Left kidney (tissue), 2 donors: ENCODE measurements around the gene SNTB2. TPM values are rescaled to one million over a fixed set of nuclear protein-coding genes. Genes with fewer than 3 reads are reported as not detected.

Experiments
- DNase-seq: peaks from one replicate; pipeline ENCODE4 v3.0.0-alpha.2; 2013
- polyA plus RNA-seq: library from polyadenylated mRNA; unstranded; fragments of 120-200 nt; gene quantifications from one replicate; pipeline ENCODE4 v1.2.1, GENCODE V29; 2013; ENCODE audit not compliant: insufficient read length

SNTB2 gene
- polyA plus RNA-seq, 1 donor = 14.8 TPM

GRCh38 chr16:69340095-69340644, 153.2 kb downstream of the SNTB2 start:
- DNase-seq = no peak

- DNase-seq = no peak
Observed at GRCh38 chr16:69344171-69344570, 157.2 kb downstream of the SNTB2 start.

- no peak for DNase-seq
Observed at GRCh38 chr16:69345923-69346322, 159.0 kb downstream of the SNTB2 start.

GRCh38 chr16:69346683-69347082, 159.7 kb downstream of the SNTB2 start:
- no peak for DNase-seq

GRCh38 chr16:69348222-69348621, 161.3 kb downstream of the SNTB2 start:
- DNase-seq = no peak

DNA sequence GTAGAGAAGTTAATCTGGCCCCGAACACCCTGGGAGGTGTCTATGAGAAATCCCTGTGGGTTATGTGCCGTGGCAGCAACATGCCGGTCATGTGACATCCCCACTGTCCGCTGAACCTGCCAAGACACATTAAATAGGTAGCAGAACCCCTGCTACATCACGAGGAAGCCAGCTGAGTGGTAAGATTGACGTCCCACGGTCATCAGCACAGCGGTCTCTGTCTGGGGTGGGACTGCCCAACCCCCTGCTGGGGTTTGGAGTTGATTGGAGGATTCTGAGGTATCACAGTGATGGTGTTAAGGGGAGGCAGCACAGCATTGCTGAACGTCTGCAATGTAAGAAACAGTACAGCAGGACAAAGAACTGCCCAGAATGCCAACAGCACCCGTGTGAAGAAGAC, 162.6 kb downstream of the SNTB2 start:
- DNase-seq = no peak

DNA sequence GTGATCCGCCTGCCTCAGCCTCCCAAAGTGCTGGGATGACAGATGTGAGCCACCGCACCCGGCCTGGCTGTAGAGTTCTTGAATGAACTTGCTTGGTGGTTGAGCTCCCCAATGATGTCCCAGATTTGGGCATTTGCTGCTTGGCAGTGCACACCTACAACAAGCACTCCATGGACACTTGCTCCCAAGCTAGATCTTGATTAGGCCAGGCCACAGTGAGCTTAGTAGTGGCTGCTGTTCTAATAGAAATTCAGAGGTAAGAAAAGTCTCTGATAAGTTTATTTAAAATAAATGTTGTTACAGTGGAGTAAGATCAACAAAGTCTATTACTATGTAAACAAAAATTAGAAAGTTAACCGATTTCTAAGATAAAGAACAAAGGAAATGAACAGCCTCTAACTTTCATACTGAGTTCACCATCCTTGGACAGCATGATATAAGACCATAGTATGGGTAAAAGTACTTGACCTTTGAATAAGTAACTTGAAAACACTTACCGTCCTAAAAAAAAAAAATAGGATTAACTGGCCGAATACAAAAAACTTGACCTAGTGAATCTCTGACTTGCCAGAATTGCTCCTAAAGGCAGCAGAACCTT, 163.7 kb downstream of the SNTB2 start:
- DNase-seq = no peak

DNA sequence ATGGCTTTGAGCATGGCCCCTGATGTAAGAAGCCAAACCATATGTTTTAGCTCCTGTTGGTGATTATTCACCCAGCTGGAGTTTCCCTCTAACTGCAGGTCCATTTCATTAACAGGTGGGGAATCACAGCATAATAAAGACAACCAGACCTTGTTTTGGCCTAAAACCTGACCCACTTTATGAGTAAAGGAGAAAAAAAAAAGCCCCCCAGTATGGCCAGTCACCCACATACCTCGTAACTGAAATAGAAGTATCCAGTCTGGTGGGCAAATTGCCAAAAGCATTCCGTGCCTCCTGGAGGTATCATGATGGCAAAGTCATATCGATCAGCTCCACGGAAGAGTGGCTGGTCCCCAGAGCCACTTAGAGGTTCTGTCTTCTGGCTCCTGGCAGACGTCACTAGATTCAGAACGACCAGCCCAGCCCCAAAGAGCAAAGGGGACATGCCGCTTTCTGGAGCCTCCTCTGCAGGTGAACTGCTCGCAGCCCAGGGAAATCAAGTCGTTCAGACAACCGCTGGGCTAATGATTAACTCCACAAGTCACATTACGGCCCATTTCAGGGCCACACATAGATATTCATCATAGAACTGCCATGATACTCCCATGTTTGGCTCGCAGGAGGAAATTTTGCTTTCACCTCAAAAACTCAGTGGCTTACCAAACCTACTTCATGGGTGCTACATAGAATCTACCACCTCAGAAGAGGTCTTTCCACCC, 164.5 kb downstream of the SNTB2 start, which contains the start of gene TMED6:
TMED6 (minus strand) TSS at position 478 of the 719 bp plus-strand sequence; CDS start at position 445, 33 bp downstream.
- no peak for DNase-seq

Other genes starting within 250 kb of the SNTB2 start
- 4.2 TPM for gene HAS3, start 81.5 kb upstream of the SNTB2 start, polyA plus RNA-seq
- gene CHTF8, start 54.6 kb upstream of the SNTB2 start, polyA plus RNA-seq = 158 TPM
- gene UTP4, start 54.5 kb upstream of the SNTB2 start, polyA plus RNA-seq = 64.8 TPM
- 52.9 TPM for gene VPS4A, start 124.2 kb downstream of the SNTB2 start, polyA plus RNA-seq
- gene PDF, start 143.4 kb downstream of the SNTB2 start, polyA plus RNA-seq = 2.9 TPM
- 39.5 TPM for gene COG8, start 152.4 kb downstream of the SNTB2 start, polyA plus RNA-seq
- gene NIP7, start 152.6 kb downstream of the SNTB2 start, polyA plus RNA-seq = 38.9 TPM
- gene TMED6, start 164.6 kb downstream of the SNTB2 start, polyA plus RNA-seq = 2.6 TPM
- 46.8 TPM for gene TERF2, start 198.8 kb downstream of the SNTB2 start, polyA plus RNA-seq
- gene CYB5B, start 237.5 kb downstream of the SNTB2 start, polyA plus RNA-seq = 151 TPM